Renal cortex interstitium (tissue), 11 donors: ENCODE results near the gene B4GAT1. TPM values are rescaled to one million over a fixed set of nuclear protein-coding genes. Genes with fewer than 3 reads are reported as not detected.
"Not testable (repeated sequence)": the region's sequence is repeated elsewhere in the genome, so short reads cannot be mapped to it uniquely, and the experiment has no call there.

Experiments used
- DNase-seq, 11 donors: peaks; one replicate each; pipeline ENCODE4 v3.0.0-alpha.2; 2013; ENCODE audit warnings: low read depth in 9 of 11, low spot score in 4 of 11; ENCODE audit errors: extremely low read depth in 1 of 11
- polyA plus RNA-seq, 3 donors: library from polyadenylated mRNA; unstranded; fragments of 120-200 nt; gene quantifications; one replicate each; pipeline ENCODE4 v1.2.1, GENCODE V29; 2013; ENCODE audit not compliant: insufficient read length in 3 of 3

Gene B4GAT1
- polyA plus RNA-seq, 3 donors: 47.9 to 56.7 (median 51.3) TPM

- no peak for DNase-seq
These were observed 19.5 kb upstream of the B4GAT1 start for GRCh38 chr11:66366844-66367477.

GRCh38 chr11:66365711-66366619 is 18.5 kb upstream of the B4GAT1 start:
- no peak for DNase-seq

- no peak for DNase-seq
These were observed 17.7 kb upstream of the B4GAT1 start for GRCh38 chr11:66365166-66365565.

- no peak for DNase-seq
These were observed 16.5 kb upstream of the B4GAT1 start for GRCh38 chr11:66363805-66364535.

- no peak for DNase-seq
These were observed 15.8 kb upstream of the B4GAT1 start for GRCh38 chr11:66363187-66363601.

- DNase-seq: no peak
These were observed 15.2 kb upstream of the B4GAT1 start for GRCh38 chr11:66362481-66363147.

- DNase-seq: no peak
These were observed 14.1 kb upstream of the B4GAT1 start for GRCh38 chr11:66361502-66361941.

- DNase-seq: no peak
These were observed 13.1 kb upstream of the B4GAT1 start for GRCh38 chr11:66360406-66361073.

- no peak for DNase-seq
These were observed 12.2 kb upstream of the B4GAT1 start for GRCh38 chr11:66359662-66360087.

GRCh38 chr11:66350560-66351235 is 3.3 kb upstream of the B4GAT1 start:
- DNase-seq: not testable (repeated sequence)

- no peak for DNase-seq
These were observed 1.6 kb upstream of the B4GAT1 start for GRCh38 chr11:66349084-66349386.

- DNase-seq: no peak
These were observed 679 bp downstream of the B4GAT1 start for GRCh38 chr11:66346476-66347424.

- no peak for DNase-seq
These were observed 2.1 kb downstream of the B4GAT1 start for GRCh38 chr11:66345316-66345649.

GRCh38 chr11:66344550-66345315 is 2.7 kb downstream of the B4GAT1 start, which contains the start of gene BRMS1:
Gene BRMS1 (minus strand): TSS chr11:66345104. CDS start chr11:66342234, 2,870 bp downstream.
- peak; percentile 92 to 98 (median 96) for DNase-seq

GRCh38 chr11:66343176-66343575 is 4.3 kb downstream of the B4GAT1 start:
- DNase-seq: no peak

GRCh38 chr11:66341502-66342126 is 5.8 kb downstream of the B4GAT1 start:
- DNase-seq: no peak
